ENCODE data around the gene GAB2.

GRCh38 chr11:78350646-78351165, 66.9 kb downstream of the GAB2 start:
- TF ChIP-seq POLR2AphosphoS5 (IDR thresholded peaks at IDR 0.05) (peak in 1 of 2 donors; percentile 28), EP300 (IDR thresholded peaks at IDR 0.05) (no peak), CTCF (IDR thresholded peaks at IDR 0.05) (peak in 1 of 3 experiments; percentile 3), POLR2A (IDR thresholded peaks at IDR 0.05; ENCODE audit: low read depth) (no peak)
